Measurements from ENCODE around the gene TCF4. TPM values are rescaled to one million over a fixed set of nuclear protein-coding genes. Genes with fewer than 3 reads are reported as not detected.

Gene TCF4
- total RNA-seq, 1 donor from 2014 or later, result 15.7 TPM

DNA sequence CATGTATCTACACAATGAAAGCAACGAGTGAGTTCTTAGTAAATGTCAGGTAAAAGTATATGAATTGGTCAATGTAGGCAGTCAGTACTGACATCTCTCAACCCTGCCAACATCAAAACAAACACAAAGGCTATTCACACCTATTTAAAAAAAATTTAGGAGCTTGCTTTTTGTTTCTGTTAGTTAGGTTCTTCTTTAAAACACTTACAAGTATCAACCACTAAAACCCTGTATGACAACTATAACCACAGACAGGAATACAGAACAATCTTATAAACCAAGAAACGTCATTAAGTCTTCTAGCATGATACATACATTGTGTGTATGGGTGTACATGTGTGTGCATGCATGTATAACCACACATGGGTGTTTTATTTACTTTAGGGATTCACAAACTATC lies 131.0 kb downstream of the TCF4 start:
- Histone ChIP-seq H3K27me3 (ENCODE audit: control insufficient read depth, insufficient read depth, low read length) (no peaks in the 10 kb centered on the region), H3K36me3 (ENCODE audit: control insufficient read depth, insufficient read depth, low read length) (no peaks in the 10 kb centered on the region), H3K4me3 (ENCODE audit: low read depth, low read length) (no peak overlapping the region)
- no peak for DNase-seq (ENCODE audit: low read depth)
- TF ChIP-seq CTCF (IDR thresholded peaks at IDR 0.05; ENCODE audit: insufficient read depth, low read length, poor library complexity, severe bottlenecking), result no peak

DNA sequence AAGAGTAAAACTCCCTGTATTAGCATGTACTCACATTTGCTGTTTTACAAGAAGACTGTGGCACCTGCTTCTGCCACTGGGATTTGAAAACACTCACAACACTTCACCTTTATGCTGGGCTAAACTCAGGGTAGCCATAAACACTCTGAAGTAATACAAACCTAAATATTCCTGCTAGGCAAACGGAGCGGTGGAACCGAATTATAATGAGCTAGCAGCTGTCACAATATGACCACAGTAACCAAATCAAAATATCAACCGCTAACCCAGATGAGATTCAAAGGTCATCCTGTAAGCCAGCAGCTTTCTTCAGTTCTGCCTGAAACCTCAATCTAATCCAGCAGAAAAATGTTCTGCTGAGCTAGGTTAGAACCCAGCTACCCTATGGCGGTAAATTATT lies 132.1 kb downstream of the TCF4 start:
- Histone ChIP-seq H3K4me3 (ENCODE audit: low read depth, low read length) (no peak overlapping the region), H3K36me3 (ENCODE audit: control insufficient read depth, insufficient read depth, low read length) (no peaks in the 10 kb centered on the region), H3K27me3 (ENCODE audit: control insufficient read depth, insufficient read depth, low read length) (no peaks in the 10 kb centered on the region)
- no peak for DNase-seq (ENCODE audit: low read depth)
- TF ChIP-seq CTCF (IDR thresholded peaks at IDR 0.05; ENCODE audit: insufficient read depth, low read length, poor library complexity, severe bottlenecking), result no peak

GRCh38 chr18:55453186-55453585 lies 134.8 kb downstream of the TCF4 start:
- H3K27me3 ChIP-seq (ENCODE audit: control insufficient read depth, insufficient read depth, low read length), result no peaks in the 10 kb centered on the region
- TF ChIP-seq CTCF (IDR thresholded peaks at IDR 0.05; ENCODE audit: insufficient read depth, low read length, poor library complexity, severe bottlenecking), result no peak
- H3K36me3 ChIP-seq (ENCODE audit: control insufficient read depth, insufficient read depth, low read length), result no peaks in the 10 kb centered on the region
- DNase-seq (ENCODE audit: low read depth), result no peak
- H3K4me3 ChIP-seq (ENCODE audit: low read depth, low read length), result no peak overlapping the region

GRCh38 chr18:55452123-55452611 lies 135.8 kb downstream of the TCF4 start:
- Histone ChIP-seq H3K4me3 (ENCODE audit: low read depth, low read length) (no peak overlapping the region), H3K27me3 (ENCODE audit: control insufficient read depth, insufficient read depth, low read length) (no peaks in the 10 kb centered on the region), H3K36me3 (ENCODE audit: control insufficient read depth, insufficient read depth, low read length) (no peaks in the 10 kb centered on the region)
- no peak for TF ChIP-seq CTCF (IDR thresholded peaks at IDR 0.05; ENCODE audit: insufficient read depth, low read length, poor library complexity, severe bottlenecking)
- no peak for DNase-seq (ENCODE audit: low read depth)

- Histone ChIP-seq H3K27me3 (ENCODE audit: control insufficient read depth, insufficient read depth, low read length) (no peaks in the 10 kb centered on the region), H3K36me3 (ENCODE audit: control insufficient read depth, insufficient read depth, low read length) (no peaks in the 10 kb centered on the region), H3K4me3 (ENCODE audit: low read depth, low read length) (no peak overlapping the region)
- TF ChIP-seq CTCF (IDR thresholded peaks at IDR 0.05; ENCODE audit: insufficient read depth, low read length, poor library complexity, severe bottlenecking), result no peak
- DNase-seq (ENCODE audit: low read depth), result no peak
These were observed 138.4 kb downstream of the TCF4 start for GRCh38 chr18:55449412-55450140.

DNA sequence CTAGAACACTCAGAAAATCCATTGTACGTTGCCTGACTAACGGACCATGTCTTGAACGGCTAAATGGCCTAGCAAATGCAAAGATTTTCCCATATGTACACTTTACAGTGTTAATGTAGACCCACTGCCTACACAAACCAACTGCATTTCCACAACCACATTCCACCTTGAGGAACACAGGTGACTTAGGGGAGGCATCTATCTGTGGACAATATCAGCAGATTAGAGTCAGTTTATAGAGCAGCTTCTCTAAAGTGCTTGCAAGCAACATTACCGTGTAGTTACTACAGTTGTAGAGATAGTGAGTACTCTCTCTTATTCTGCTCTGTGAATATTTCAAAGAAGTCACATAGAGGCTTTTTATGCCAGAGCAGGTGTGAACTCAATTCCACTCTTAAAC lies 139.6 kb downstream of the TCF4 start:
- H3K27me3 ChIP-seq (ENCODE audit: control insufficient read depth, insufficient read depth, low read length), result no peaks in the 10 kb centered on the region
- H3K4me3 ChIP-seq (ENCODE audit: low read depth, low read length), result no peak overlapping the region
- no peak for DNase-seq (ENCODE audit: low read depth)
- H3K36me3 ChIP-seq (ENCODE audit: control insufficient read depth, insufficient read depth, low read length), result no peaks in the 10 kb centered on the region
- TF ChIP-seq CTCF (IDR thresholded peaks at IDR 0.05; ENCODE audit: insufficient read depth, low read length, poor library complexity, severe bottlenecking), result no peak

All from kidney epithelial cell (primary cell).